HCEC 1CT (cell line): ENCODE measurements around the gene RPH3AL.
"Not testable (repeated sequence)": the region's sequence is repeated elsewhere in the genome, so short reads cannot be mapped to it uniquely, and the experiment has no call there.

ENCODE experiments used
- DNase-seq: peaks from one replicate; pipeline ENCODE4 v3.0.0-alpha.2; 2017

RPH3AL gene

DNA sequence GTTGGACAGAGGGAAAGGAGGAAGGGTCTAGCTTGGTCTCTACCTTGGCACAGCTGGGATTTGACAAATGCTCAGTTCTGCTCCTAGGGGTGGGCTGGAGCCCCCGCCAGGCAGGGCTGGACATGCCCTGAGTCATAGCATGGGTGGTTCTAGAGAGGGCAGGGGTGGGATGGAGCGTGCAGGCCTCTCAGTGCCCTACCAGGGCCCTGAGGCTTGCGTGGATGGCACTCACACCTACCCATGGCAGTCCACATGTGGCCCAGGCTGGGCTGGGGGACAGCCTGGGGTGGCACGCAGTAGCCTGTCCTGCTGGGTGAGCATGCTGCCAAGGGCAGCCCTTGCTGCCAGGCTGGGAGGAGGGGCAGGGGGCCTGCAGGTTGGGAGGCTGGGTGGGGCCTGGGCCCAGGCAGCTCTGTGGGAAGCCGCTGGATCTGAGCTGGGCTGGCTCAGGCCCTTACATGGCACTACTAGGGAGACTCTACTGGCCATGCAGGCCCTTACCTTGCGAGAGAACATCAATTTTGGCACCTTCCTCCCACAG lies 182.4 kb downstream of the RPH3AL start:
- no peak for DNase-seq

DNA sequence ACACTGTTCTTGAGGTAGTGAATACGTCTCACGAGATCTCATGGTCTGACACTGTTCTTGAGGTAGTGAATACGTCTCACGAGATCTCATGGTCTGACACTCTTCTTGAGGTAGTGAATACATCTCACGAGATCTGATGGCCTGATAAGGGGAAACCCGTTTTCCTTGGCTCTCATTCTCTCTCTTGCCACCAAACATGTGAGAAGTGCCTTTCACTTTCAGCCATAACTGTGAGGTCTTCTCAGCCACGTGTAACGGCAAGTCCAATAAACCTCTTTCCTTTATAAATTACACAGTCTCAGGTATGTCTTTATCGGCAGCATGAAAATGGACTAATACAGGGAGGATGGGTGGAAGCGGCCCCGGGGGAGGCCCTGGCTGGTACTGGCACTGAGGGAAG lies 184.0 kb downstream of the RPH3AL start:
- not testable (repeated sequence) for DNase-seq

DNA sequence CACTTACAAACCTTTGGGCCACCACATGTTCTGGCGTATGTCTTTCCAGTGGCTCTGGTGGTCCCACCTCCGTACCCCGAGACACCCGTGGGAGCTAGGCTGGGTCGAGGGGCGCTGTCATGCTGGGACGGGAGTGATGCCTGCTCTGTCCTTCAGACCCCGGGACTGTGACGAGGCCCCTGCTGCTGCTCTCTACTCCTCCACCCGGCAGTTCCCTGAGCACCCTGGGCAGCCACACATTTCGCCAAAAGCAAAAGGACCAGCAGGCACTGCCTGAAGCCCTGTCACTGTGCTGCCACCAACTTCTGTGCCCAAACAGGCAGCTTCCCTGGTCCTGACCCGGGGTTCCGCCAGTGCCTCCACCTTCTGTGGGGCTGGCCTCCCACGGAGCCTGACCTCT lies 186.7 kb downstream of the RPH3AL start:
- no peak for DNase-seq

DNA sequence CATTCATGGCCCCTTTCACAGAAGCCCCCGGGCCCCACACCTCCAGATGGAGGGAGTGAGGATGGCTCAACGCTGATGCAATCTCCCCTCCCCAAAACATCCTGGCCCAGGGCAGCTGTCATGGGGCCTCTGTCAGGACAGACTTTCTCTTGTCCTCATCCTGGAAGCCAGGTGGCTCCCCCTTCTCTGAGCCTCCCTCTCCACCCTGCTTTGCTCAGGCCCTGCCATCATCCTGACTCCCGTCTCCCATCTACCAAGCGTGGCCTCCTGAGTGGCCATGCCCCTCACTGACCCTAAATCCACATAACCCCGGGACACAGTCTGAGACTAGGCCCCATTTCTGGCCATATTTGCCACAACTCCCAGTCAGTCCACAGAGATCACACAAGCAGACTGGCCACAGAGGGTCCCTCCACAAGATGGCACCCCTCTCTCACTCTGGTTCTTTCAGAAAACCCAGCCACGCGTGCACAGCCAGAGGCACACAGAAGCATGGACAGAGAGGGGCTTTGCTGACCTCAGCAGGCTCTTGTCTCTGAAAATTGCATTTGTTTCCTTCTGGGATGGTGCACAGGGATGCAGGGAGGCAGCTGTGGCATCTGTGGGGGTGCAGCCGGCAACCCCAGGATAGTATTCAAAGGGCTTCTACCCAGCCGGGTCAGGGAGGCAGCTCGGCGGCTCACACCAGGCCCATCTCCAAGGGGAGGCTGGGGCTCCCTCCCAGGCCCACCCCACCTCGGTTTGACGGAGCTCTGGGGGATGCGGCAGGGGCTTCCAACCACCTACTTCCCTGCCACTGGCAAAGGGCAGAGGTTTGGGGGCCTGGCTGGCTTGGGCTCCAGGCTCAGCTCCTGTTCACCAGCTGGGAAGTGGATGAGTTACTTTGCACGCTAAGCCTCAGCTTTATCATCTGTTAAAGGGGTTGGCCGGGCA lies 188.0 kb downstream of the RPH3AL start:
- no peak for DNase-seq

DNA sequence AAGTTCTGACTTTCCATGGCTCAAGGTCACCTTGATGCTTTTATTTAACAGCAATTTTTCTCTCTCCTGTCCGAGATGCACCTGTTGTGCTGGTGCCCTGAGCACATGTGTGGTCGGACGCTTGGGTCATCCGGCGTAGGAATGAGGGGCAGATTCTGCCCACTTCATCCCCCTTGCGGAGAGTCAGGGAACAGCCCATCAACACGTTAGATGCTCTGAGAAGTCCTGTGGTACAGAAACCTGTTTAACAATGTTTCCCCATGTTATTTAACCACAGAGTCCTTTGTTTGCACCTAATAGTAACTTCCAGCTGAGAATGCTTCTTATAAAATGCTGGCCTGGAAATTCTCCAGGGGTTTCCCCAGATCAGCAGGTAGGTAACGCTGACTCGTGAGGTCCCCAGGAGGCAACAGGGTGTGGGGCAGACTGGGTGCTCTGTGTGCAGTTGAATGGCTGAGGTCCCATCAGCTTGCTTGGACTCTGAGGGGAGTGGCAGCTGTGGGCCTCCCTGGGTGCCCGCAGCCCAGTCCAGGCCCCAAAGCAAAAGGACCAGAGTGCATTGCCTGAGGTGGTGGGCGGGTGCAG lies 189.0 kb downstream of the RPH3AL start:
- no peak for DNase-seq

DNA sequence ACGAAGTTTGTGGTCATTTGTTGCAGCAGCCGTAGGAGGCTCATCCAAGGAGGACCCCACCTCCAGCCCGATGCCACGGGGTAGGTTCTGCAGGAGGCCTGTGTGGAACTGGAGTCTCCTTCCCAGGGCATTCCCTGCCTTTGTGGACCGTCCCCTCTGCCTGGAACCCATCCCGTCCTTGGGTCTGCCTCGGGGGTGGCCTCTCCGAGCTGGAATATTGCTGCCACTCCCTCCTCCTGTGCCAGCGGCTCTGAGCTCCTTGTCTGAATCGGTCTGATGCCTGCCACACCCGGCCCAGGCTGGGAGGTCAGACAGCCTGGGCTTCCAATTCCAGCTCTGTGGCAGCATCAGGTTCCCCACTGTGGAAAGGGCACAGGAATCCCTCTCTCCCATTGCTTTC lies 189.9 kb downstream of the RPH3AL start:
- no peak for DNase-seq
